Tibial nerve (tissue), 4 donors: ENCODE measurements around the gene SLC22A31. TPM values are rescaled to one million over a fixed set of nuclear protein-coding genes. Genes with fewer than 3 reads are reported as not detected.
A peak's percentile ranks its signal among the peaks of the same experiment; 100 is the strongest.
"Not testable (repeated sequence)": the region's sequence is repeated elsewhere in the genome, so short reads cannot be mapped to it uniquely, and the experiment has no call there.

Source experiments
- DNase-seq, 2 donors: peaks; one replicate each; pipeline ENCODE4 v3.0.0-alpha.2; 2019; ENCODE audit warnings: low spot score in 2 of 2
- H3K27ac ChIP-seq, 4 donors: fragments of 200-600 bp; sonication (generic) in 3 of 4; one replicate each; pipeline ENCODE4 v1.5.1; 2017 to 2019; ENCODE audit warnings: mild to moderate bottlenecking in 1 of 4
- H3K27me3 ChIP-seq, 2 donors: fragments of 200-600 bp; sonication (generic) in 1 of 2; one replicate each; pipeline versions ENCODE4 v1.5.1 to v1.6.0; 2017 to 2019
- H3K36me3 ChIP-seq, 3 donors: fragments of 200-600 bp; sonication (generic); one replicate each; pipeline ENCODE4 v1.5.1; 2018 to 2019
- H3K4me1 ChIP-seq, 4 donors: fragments of 200-600 bp; sonication (generic) in 3 of 4; one replicate each; pipeline ENCODE4 v1.5.1; 2017 to 2019
- H3K4me3 ChIP-seq, 4 donors: fragments of 200-600 bp; sonication (generic) in 3 of 4; one replicate each; pipeline ENCODE4 v1.5.1; 2017 to 2019; ENCODE audit warnings: mild to moderate bottlenecking in 1 of 4, moderate library complexity in 1 of 4
- H3K9me3 ChIP-seq, 4 donors: fragments of 200-600 bp; sonication (generic) in 3 of 4; one replicate each; pipeline ENCODE4 v1.5.1; 2017 to 2019
- CTCF ChIP-seq, 5 experiments: fragments of 200-600 bp in 3 of 5; fragments of 450-650 bp in 2 of 5; sonication (generic) in 3 of 5; IDR thresholded peaks; one replicate each; pipeline ENCODE4 v1.5.1; 2016 to 2019; ENCODE audit warnings: antibody characterized with exemption in 5 of 5, mild to moderate bottlenecking in 3 of 5, moderate library complexity in 2 of 5
- EP300 ChIP-seq, 2 donors: sonication (generic); formaldehyde crosslinking; IDR thresholded peaks; one replicate each; pipeline ENCODE4 v1.6.1; 2017; ENCODE audit warnings: antibody characterized with exemption in 2 of 2, mild to moderate bottlenecking in 1 of 2
- POLR2A ChIP-seq, 2 donors: fragments of 450-650 bp; IDR thresholded peaks; one replicate each; pipeline ENCODE4 v1.6.1; 2017; ENCODE audit warnings: antibody characterized with exemption in 2 of 2, mild to moderate bottlenecking in 2 of 2, moderate library complexity in 2 of 2
- WGBS, 2 donors: methylation state at CpG; one replicate each; pipeline ENCODE4 v1.1.5; 2018; 5-methylcytosine and 5-hydroxymethylcytosine counted together
- total RNA-seq, 4 donors: library from RNA; depleted of rRNA; stranded (reverse); fragments of >200 nt; gene quantifications; one replicate each; pipeline ENCODE4 v1.1.0, GENCODE V29; 2016

Gene SLC22A31
- total RNA-seq, 4 donors from 2014 or later = 1.4 to 3.3 TPM; not detected in 2

- Histone ChIP-seq H3K36me3 (no peaks in the 10 kb centered on the region), H3K4me3 (no peak overlapping the region), H3K9me3 (no peaks in the 10 kb centered on the region), H3K27me3 (peaks cover 0 to 60% of the 10 kb centered on the region in 2 donors), H3K27ac (no peak overlapping the region), H3K4me1 (peaks cover 3 to 35% (median 17%) of the 10 kb centered on the region in 4 donors)
- 60 to 64% methylated on average over 12 to 14 of the region's 18 CpGs for WGBS, 2 donors
- DNase-seq = no peak
- TF ChIP-seq POLR2A (IDR thresholded peaks at IDR 0.05) = no peak
- no peak for TF ChIP-seq EP300 (IDR thresholded peaks at IDR 0.05)
Observed at GRCh38 chr16:89166696-89167424, 33.5 kb downstream of the SLC22A31 start.

GRCh38 chr16:89165681-89165979 lies 34.7 kb downstream of the SLC22A31 start:
- peaks cover 0 to 23% (median 11%) of the 10 kb centered on the region in 4 donors for H3K4me1 ChIP-seq
- H3K27ac ChIP-seq, H3K36me3 ChIP-seq, H3K9me3 ChIP-seq, H3K4me3 ChIP-seq, DNase-seq: not testable (repeated sequence)
- H3K27me3 ChIP-seq = peaks cover 0 to 52% of the 10 kb centered on the region in 2 donors
- 65 to 72% methylated on average over 6 to 10 of the region's 10 CpGs for WGBS, 2 donors

- H3K27me3 ChIP-seq = peaks cover 0 to 46% of the 10 kb centered on the region in 2 donors
- H3K36me3 ChIP-seq = no peaks in the 10 kb centered on the region
- TF ChIP-seq CTCF (IDR thresholded peaks at IDR 0.05) (no peak), POLR2A (IDR thresholded peaks at IDR 0.05) (no peak), EP300 (IDR thresholded peaks at IDR 0.05) (no peak)
- H3K27ac ChIP-seq = peak overlapping the region in 1 of 4 donors; percentile 30
- peaks cover 0 to 19% (median 8%) of the 10 kb centered on the region in 4 donors for H3K4me1 ChIP-seq
- H3K4me3 ChIP-seq = no peak overlapping the region
- H3K9me3 ChIP-seq = no peaks in the 10 kb centered on the region
- WGBS, 2 donors = 59 to 79% methylated on average over 15 to 20 of the region's 20 CpGs
- no peak for DNase-seq
Observed at GRCh38 chr16:89164847-89165680, 35.3 kb downstream of the SLC22A31 start.

- no peak for DNase-seq
- TF ChIP-seq CTCF (IDR thresholded peaks at IDR 0.05) (no peak), POLR2A (IDR thresholded peaks at IDR 0.05) (no peak), EP300 (IDR thresholded peaks at IDR 0.05) (no peak)
- Histone ChIP-seq H3K4me1 (peaks cover 0 to 19% (median 7%) of the 10 kb centered on the region in 4 donors), H3K36me3 (no peaks in the 10 kb centered on the region), H3K27ac (peak overlapping the region in 1 of 4 donors; percentile 30), H3K27me3 (peaks cover 0 to 40% of the 10 kb centered on the region in 2 donors), H3K4me3 (no peak overlapping the region), H3K9me3 (no peaks in the 10 kb centered on the region)
- whole genome bisulfite sequencing, 2 donors = 38 to 51% methylated on average over 13 to 15 of the region's 15 CpGs
Observed at GRCh38 chr16:89164436-89164835, 35.9 kb downstream of the SLC22A31 start.

- Histone ChIP-seq H3K36me3 (no peaks in the 10 kb centered on the region), H3K9me3 (no peaks in the 10 kb centered on the region), H3K27me3 (peaks cover 0 to 28% of the 10 kb centered on the region in 2 donors), H3K4me3 (no peak overlapping the region), H3K4me1 (peaks cover 0 to 19% (median 7%) of the 10 kb centered on the region in 4 donors), H3K27ac (no peak overlapping the region)
- 88 to 93% methylated on average over 9 of the region's 9 CpGs for WGBS, 2 donors
- no peak for DNase-seq
- TF ChIP-seq CTCF (IDR thresholded peaks at IDR 0.05) (no peak), POLR2A (IDR thresholded peaks at IDR 0.05) (no peak), EP300 (IDR thresholded peaks at IDR 0.05) (no peak)
Observed at GRCh38 chr16:89163297-89163696, 37.0 kb downstream of the SLC22A31 start.
